Endothelial cell of umbilical vein (primary cell): ENCODE results near the gene CASP9. TPM values are rescaled to one million over a fixed set of nuclear protein-coding genes. Genes with fewer than 3 reads are reported as not detected.

Experiments
- BruUV-seq: library from RNA; stranded (reverse); fragments of 400-500 nt; replicated peaks from 2 replicates; lab custom pipeline; 2021; lab: Mats Ljungman, UMichigan
- CTCF ChIA-PET: fragments of 300-600, 350-600 bp; sonication (Branson Sonifier 250); formaldehyde crosslinking; loops from one replicate; lab custom pipeline; 2021; ENCODE audit warnings: antibody characterized with exemption, inconsistent platforms; lab: Charles Lee
- POLR2A ChIA-PET: fragments of 300-600, 350-600 bp; sonication (Branson Sonifier 250); formaldehyde crosslinking; loops from one replicate; lab custom pipeline; 2021; ENCODE audit warnings: antibody characterized with exemption, inconsistent platforms; lab: Charles Lee
- DNase-seq: peaks from one replicate; pipeline ENCODE4 v3.0.0-alpha.2; 2011; ENCODE audit warnings: low read depth, low spot score
- FAIRE-seq: peaks from 2 replicates; lab custom pipeline; 2011; peaks lifted over from hg19 to GRCh38; lab: Jason Lieb, UNC
- H2AFZ ChIP-seq: 2 replicates; pipeline ENCODE4 v1.6.0; 2012; ENCODE audit warnings: low read depth, low read length, control low read depth, inconsistent platforms
- H3K27ac ChIP-seq: 2 replicates; pipeline ENCODE4 v1.5.1; 2011; ENCODE audit warnings: low read depth, mild to moderate bottlenecking, control low read depth, low read length, moderate library complexity; ENCODE audit not compliant: insufficient read depth
- H3K27me3 ChIP-seq, 2 experiments: 2 replicates each; pipeline versions ENCODE4 v1.6.0 to v1.6.1; 2011; ENCODE audit warnings: low read length in 2 of 2, mixed read lengths in 1 of 2; ENCODE audit not compliant: control insufficient read depth in 2 of 2, insufficient read depth in 2 of 2
- H3K36me3 ChIP-seq, 2 experiments: 2 replicates in 1 of 2; 3 replicates in 1 of 2; pipeline ENCODE4 v1.5.1; 2011; ENCODE audit warnings: low read length in 2 of 2, mild to moderate bottlenecking in 1 of 2, moderate library complexity in 1 of 2; ENCODE audit not compliant: control insufficient read depth in 2 of 2, insufficient read depth in 2 of 2; ENCODE audit errors: extremely low read depth in 1 of 2
- H3K4me1 ChIP-seq: 3 replicates; pipeline ENCODE4 v1.5.1; 2011; ENCODE audit warnings: mild to moderate bottlenecking, low read length; ENCODE audit not compliant: control insufficient read depth, insufficient read depth; ENCODE audit errors: extremely low read depth
- H3K4me2 ChIP-seq: 2 replicates; pipeline ENCODE4 v1.6.1; 2011; ENCODE audit warnings: low read length, control low read depth, mixed read lengths; ENCODE audit not compliant: insufficient read depth
- H3K4me3 ChIP-seq, 3 experiments: fragments of 200-600 bp in 1 of 3; sonication (generic), shearing (Covaris generic) in 1 of 3; replicated peaks in 1 of 3; 2 replicates each; pipeline ENCODE4 v1.5.1; 2011 to 2016; ENCODE audit warnings: control low read depth in 3 of 3, low read length in 3 of 3, mild to moderate bottlenecking in 2 of 3, inconsistent platforms in 1 of 3, low read depth in 1 of 3, moderate library complexity in 1 of 3; ENCODE audit not compliant: insufficient read depth in 1 of 3
- H3K79me2 ChIP-seq: 2 replicates; pipeline ENCODE4 v1.6.0; 2012; ENCODE audit warnings: low read length, inconsistent platforms; ENCODE audit not compliant: control insufficient read depth, insufficient read depth
- H3K9ac ChIP-seq: replicated peaks from 2 replicates; pipeline ENCODE3; 2011; ENCODE audit warnings: low read length, control low read depth; ENCODE audit not compliant: insufficient read depth; ENCODE audit errors: extremely low read depth
- H3K9me1 ChIP-seq: replicated peaks from 3 replicates; pipeline ENCODE4 v1.6.0; 2011; ENCODE audit warnings: mild to moderate bottlenecking, low read length; ENCODE audit not compliant: control insufficient read depth, insufficient read depth; ENCODE audit errors: extremely low read depth
- H3K9me3 ChIP-seq: replicated peaks from 2 replicates; pipeline ENCODE4 v1.5.1; 2012; ENCODE audit warnings: low read length, inconsistent platforms; ENCODE audit not compliant: control insufficient read depth, insufficient read depth
- H4K20me1 ChIP-seq: replicated peaks from 2 replicates; pipeline ENCODE3; 2011; ENCODE audit warnings: mild to moderate bottlenecking, low read length; ENCODE audit not compliant: control insufficient read depth, insufficient read depth; ENCODE audit errors: extremely low read depth
- CTCF ChIP-seq, 2 donors: IDR thresholded peaks; 1 replicate in 1 of 2; 2 replicates in 1 of 2; pipeline ENCODE4 v1.5.1; 2011; ENCODE audit warnings: low read length in 2 of 2, mild to moderate bottlenecking in 2 of 2, moderate library complexity in 2 of 2, control low read depth in 1 of 2, inconsistent platforms in 1 of 2, low read depth in 1 of 2; ENCODE audit not compliant: insufficient read depth in 1 of 2; ENCODE audit errors: extremely low read depth in 1 of 2
- EZH2 ChIP-seq: IDR thresholded peaks from 2 replicates; pipeline ENCODE4 v1.6.1; 2012; ENCODE audit warnings: borderline replicate concordance, low read depth, mild to moderate bottlenecking, moderate library complexity, low read length, inconsistent platforms; ENCODE audit not compliant: severe bottlenecking
- FOS ChIP-seq: IDR thresholded peaks from 2 replicates; pipeline ENCODE4 v1.6.1; 2011; ENCODE audit warnings: mild to moderate bottlenecking, low read length, moderate library complexity, borderline replicate concordance; ENCODE audit not compliant: insufficient read depth
- GATA2 ChIP-seq: IDR thresholded peaks from 2 replicates; pipeline ENCODE4 v1.7.0; 2011; ENCODE audit warnings: low read depth, mild to moderate bottlenecking, moderate library complexity, mixed read lengths, low read length; ENCODE audit not compliant: insufficient read length, insufficient read depth
- JUN ChIP-seq: IDR thresholded peaks from 2 replicates; pipeline ENCODE4 v1.6.1; 2011; ENCODE audit warnings: borderline replicate concordance, low read depth; ENCODE audit not compliant: insufficient read length, insufficient read depth
- MAX ChIP-seq: IDR thresholded peaks from 2 replicates; pipeline ENCODE4 v1.6.1; 2011; ENCODE audit not compliant: insufficient read depth, insufficient read length
- MYC ChIP-seq: IDR thresholded peaks from one replicate; pipeline ENCODE4 v1.6.1; 2011; ENCODE audit warnings: mild to moderate bottlenecking, low read depth, low read length
- POLR2A ChIP-seq: IDR thresholded peaks from 2 replicates; pipeline ENCODE4 v1.6.1; 2012; ENCODE audit warnings: low read depth, mild to moderate bottlenecking, control low read depth, low read length
- POLR2AphosphoS5 ChIP-seq: IDR thresholded peaks from 2 replicates; pipeline ENCODE4 v1.6.1; 2012; ENCODE audit warnings: low read depth, mild to moderate bottlenecking, control low read depth, low read length, moderate library complexity; ENCODE audit not compliant: insufficient read depth
- dilution Hi-C: fragments of 300-500 bp; cut with MboI; formaldehyde crosslinking; loops from one replicate; pipeline ENCODE4 v1.15.0; 2019; ENCODE audit warnings: low sequenced_read_pairs; ENCODE audit not compliant: extremely low pct_ligation_motif_present
- intact Hi-C: fragments of 100-400 bp; cut with micrococcal nuclease; formaldehyde crosslinking; loops from one replicate; pipeline ENCODE4 v1.10.0; 2022
- polyA plus RNA-seq, 4 experiments: library from polyadenylated mRNA; depleted of rRNA in 3 of 4; stranded (reverse) in 3 of 4; unstranded in 1 of 4; fragments of >200 nt; gene quantifications; 2 replicates each; pipeline versions ENCODE4 v1.2.1 to v1.2.3, GENCODE V29; 2011 to 2012; ENCODE audit warnings: missing spikeins in 1 of 4
- total RNA-seq: library from RNA; stranded (reverse); gene quantifications from 2 replicates; pipeline ENCODE4 v1.2.3, GENCODE V29; 2021

Gene CASP9
- total and polyA plus RNA-seq, 2 donors (not counting 3 experiments of a cell fraction or from before 2014, with no cell fraction given) = 10.5 to 14.1 TPM

- no peaks in the 10 kb centered on the region for H3K9me1 ChIP-seq
- FAIRE-seq (no peak), DNase-seq (no peak)
- H2AFZ ChIP-seq = no peak overlapping the region
- H3K4me3 ChIP-seq = no peak overlapping the region
- dilution Hi-C loops (no loop called here), intact Hi-C loops (no loop called here)
- no peaks in the 10 kb centered on the region for H3K4me1 ChIP-seq
- no peak overlapping the region for H3K9ac ChIP-seq
- CTCF ChIA-PET = no interaction called here
- H3K4me2 ChIP-seq = no peak overlapping the region
- POLR2A ChIA-PET = no interaction called here
- H3K27me3 ChIP-seq = no peaks in the 10 kb centered on the region
- no peaks in the 10 kb centered on the region for H3K36me3 ChIP-seq
- no peaks in the 10 kb centered on the region for H4K20me1 ChIP-seq
- H3K9me3 ChIP-seq = no peaks in the 10 kb centered on the region
- H3K79me2 ChIP-seq = no peaks in the 10 kb centered on the region
- H3K27ac ChIP-seq = no peak overlapping the region
- BruUV-seq = no TSS peak
- TF ChIP-seq GATA2 (no peak), POLR2A (no peak), MAX (no peak), EZH2 (no peak), POLR2AphosphoS5 (no peak), JUN (no peak), CTCF (IDR thresholded peaks at IDR 0.05; ENCODE audit: extremely low read depth in 1 of 2, insufficient read depth in 1 of 2, low read depth in 1 of 2, low read length in 2 of 2) (no peak), FOS (no peak), MYC (no peak)
These were observed 14.4 kb downstream of the CASP9 start for GRCh38 chr1:15509586-15509985.
